Panc1 (cell line): ENCODE results near the gene AZGP1.

Experiments
- SIN3A ChIP-seq: IDR thresholded peaks from 2 replicates; pipeline ENCODE4 v1.6.1; 2012; ENCODE audit warnings: low read depth, mild to moderate bottlenecking, low read length, moderate library complexity, borderline replicate concordance; ENCODE audit not compliant: insufficient read depth
- TF ChIP-seq, protein P1 (sequence below): fragments of 450-650 bp; IDR thresholded peaks from 2 replicates; pipeline ENCODE4 v1.5.1; 2017; ENCODE audit warnings: mild to moderate bottlenecking
- TF ChIP-seq, protein P2 (sequence below), 2 experiments: IDR thresholded peaks; 2 replicates each; pipeline ENCODE4 v1.6.1; 2011 to 2012; ENCODE audit warnings: low read depth in 2 of 2, control low read depth in 1 of 2, low read length in 1 of 2, mild to moderate bottlenecking in 1 of 2, moderate library complexity in 1 of 2; ENCODE audit not compliant: insufficient read depth in 1 of 2

DNA sequence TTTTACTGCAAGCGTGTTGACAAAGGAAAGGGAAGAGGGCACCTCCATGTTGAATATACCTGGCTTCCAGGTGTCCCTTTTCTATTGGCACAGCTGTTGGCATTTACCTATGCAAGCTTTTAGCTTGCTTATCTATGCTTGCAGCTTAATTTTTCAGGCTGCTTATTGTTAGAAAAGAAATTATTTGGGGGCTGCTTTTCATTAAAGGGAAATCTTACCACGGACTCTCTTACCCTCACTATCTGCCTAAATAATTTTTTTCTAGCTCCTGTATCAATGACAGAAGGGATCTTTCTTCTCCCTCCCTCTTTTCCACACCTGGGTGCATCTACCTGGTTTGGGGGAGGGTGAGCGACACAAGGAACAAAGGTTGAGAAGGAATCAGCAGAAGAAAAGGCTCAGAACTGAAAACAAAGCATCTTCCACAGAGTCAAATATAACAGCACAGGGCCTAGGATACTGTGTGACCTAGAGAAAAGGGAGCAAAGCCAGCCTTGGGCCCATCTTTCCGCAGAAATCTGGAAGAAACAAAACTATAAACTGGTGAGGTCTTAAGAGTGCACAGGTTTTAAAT lies 31.2 kb downstream of the AZGP1 start:
- TF ChIP-seq, protein P1, sequence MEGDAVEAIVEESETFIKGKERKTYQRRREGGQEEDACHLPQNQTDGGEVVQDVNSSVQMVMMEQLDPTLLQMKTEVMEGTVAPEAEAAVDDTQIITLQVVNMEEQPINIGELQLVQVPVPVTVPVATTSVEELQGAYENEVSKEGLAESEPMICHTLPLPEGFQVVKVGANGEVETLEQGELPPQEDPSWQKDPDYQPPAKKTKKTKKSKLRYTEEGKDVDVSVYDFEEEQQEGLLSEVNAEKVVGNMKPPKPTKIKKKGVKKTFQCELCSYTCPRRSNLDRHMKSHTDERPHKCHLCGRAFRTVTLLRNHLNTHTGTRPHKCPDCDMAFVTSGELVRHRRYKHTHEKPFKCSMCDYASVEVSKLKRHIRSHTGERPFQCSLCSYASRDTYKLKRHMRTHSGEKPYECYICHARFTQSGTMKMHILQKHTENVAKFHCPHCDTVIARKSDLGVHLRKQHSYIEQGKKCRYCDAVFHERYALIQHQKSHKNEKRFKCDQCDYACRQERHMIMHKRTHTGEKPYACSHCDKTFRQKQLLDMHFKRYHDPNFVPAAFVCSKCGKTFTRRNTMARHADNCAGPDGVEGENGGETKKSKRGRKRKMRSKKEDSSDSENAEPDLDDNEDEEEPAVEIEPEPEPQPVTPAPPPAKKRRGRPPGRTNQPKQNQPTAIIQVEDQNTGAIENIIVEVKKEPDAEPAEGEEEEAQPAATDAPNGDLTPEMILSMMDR = no peak
- TF ChIP-seq, protein P2, sequence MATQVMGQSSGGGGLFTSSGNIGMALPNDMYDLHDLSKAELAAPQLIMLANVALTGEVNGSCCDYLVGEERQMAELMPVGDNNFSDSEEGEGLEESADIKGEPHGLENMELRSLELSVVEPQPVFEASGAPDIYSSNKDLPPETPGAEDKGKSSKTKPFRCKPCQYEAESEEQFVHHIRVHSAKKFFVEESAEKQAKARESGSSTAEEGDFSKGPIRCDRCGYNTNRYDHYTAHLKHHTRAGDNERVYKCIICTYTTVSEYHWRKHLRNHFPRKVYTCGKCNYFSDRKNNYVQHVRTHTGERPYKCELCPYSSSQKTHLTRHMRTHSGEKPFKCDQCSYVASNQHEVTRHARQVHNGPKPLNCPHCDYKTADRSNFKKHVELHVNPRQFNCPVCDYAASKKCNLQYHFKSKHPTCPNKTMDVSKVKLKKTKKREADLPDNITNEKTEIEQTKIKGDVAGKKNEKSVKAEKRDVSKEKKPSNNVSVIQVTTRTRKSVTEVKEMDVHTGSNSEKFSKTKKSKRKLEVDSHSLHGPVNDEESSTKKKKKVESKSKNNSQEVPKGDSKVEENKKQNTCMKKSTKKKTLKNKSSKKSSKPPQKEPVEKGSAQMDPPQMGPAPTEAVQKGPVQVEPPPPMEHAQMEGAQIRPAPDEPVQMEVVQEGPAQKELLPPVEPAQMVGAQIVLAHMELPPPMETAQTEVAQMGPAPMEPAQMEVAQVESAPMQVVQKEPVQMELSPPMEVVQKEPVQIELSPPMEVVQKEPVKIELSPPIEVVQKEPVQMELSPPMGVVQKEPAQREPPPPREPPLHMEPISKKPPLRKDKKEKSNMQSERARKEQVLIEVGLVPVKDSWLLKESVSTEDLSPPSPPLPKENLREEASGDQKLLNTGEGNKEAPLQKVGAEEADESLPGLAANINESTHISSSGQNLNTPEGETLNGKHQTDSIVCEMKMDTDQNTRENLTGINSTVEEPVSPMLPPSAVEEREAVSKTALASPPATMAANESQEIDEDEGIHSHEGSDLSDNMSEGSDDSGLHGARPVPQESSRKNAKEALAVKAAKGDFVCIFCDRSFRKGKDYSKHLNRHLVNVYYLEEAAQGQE (IDR thresholded peaks at IDR 0.05; ENCODE audit: insufficient read depth in 1 of 2, low read depth in 2 of 2, low read length in 1 of 2) = no peak
- TF ChIP-seq SIN3A = no peak
